ENCODE measurements around the gene SNTN. TPM values are rescaled to one million over a fixed set of nuclear protein-coding genes. Genes with fewer than 3 reads are reported as not detected.

Gene SNTN
- total RNA-seq (0.24 TPM in 1 of 2 replicates, not detected in the other), polyA plus RNA-seq (not detected in 2 replicates)

DNA sequence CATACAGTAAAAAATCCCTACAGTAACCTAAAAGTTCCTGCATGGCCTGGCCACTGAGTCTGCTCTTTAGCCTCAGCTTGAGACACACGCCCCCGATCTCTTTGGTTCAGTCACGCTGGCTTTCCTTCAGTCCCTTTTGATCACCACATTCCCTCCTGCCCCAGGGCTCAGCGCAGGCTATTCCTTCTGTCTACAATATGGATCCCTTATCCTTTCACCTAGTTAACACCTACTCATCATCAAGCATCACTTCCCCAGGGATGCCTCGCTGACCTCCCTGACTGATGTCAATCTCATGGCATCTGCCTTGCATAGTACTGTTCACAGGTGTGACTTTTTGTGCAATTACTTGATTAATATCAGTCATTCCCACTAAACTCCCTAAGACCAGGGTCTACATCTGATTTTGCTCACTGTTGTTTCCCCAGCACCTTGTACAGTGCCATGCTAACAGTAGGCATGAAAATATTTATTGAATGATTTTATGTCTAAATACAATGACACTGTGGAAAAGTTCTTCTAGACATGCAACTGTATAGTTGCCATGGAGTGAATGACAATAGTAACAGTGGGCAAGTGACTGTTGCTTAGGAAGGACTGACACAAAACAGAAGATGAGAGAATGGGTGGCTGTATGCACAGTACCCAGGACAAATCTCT, at the start of gene SNTN:
SNTN (plus strand) TSS at position 610 of the 660 bp plus-strand sequence; CDS start at position 623, 13 bp downstream.
- no peaks in the 10 kb centered on the region for H3K27me3 ChIP-seq
- no peaks in the 10 kb centered on the region for H3K4me1 ChIP-seq (ENCODE audit: low read depth)
- no peak within 1 kb of the TSS for H3K4me3 ChIP-seq
- H3K36me3 ChIP-seq, result no peaks in the 10 kb centered on the region
- TF ChIP-seq, protein P1, sequence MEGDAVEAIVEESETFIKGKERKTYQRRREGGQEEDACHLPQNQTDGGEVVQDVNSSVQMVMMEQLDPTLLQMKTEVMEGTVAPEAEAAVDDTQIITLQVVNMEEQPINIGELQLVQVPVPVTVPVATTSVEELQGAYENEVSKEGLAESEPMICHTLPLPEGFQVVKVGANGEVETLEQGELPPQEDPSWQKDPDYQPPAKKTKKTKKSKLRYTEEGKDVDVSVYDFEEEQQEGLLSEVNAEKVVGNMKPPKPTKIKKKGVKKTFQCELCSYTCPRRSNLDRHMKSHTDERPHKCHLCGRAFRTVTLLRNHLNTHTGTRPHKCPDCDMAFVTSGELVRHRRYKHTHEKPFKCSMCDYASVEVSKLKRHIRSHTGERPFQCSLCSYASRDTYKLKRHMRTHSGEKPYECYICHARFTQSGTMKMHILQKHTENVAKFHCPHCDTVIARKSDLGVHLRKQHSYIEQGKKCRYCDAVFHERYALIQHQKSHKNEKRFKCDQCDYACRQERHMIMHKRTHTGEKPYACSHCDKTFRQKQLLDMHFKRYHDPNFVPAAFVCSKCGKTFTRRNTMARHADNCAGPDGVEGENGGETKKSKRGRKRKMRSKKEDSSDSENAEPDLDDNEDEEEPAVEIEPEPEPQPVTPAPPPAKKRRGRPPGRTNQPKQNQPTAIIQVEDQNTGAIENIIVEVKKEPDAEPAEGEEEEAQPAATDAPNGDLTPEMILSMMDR (IDR thresholded peaks at IDR 0.05; ENCODE audit: low read depth, low read length), result no peak
- no peak for DNase-seq (ENCODE audit: low read depth in 1 of 2, low spot score in 1 of 2)
- no peaks in the 10 kb centered on the region for H3K9me3 ChIP-seq (ENCODE audit: low read depth)
- no peak within 1 kb of the TSS for H3K27ac ChIP-seq

DNA sequence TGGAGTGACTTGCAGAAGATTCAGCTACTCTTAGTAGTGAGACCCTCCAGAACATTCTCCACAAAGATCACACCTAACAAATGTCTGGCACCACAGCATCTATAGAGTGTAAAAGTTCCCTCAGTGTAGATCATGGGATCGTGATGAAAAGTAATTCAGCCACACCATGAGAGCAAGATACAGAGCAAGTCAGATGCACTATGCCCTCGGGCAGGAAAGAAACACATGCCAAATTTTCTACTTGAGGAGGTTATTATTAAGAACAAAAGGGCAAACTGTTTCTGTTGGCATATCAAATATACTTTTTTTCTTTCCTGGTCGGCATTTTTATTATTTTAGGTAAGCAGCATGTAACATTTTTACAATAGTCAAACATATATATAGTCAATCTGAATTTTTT, 44.8 kb upstream of the SNTN start:
- H3K36me3 ChIP-seq, result no peaks in the 10 kb centered on the region
- no peaks in the 10 kb centered on the region for H3K4me1 ChIP-seq (ENCODE audit: low read depth)
- no peaks in the 10 kb centered on the region for H3K9me3 ChIP-seq (ENCODE audit: low read depth)
- H3K27ac ChIP-seq, result no peak overlapping the region
- TF ChIP-seq, protein P1 (IDR thresholded peaks at IDR 0.05; ENCODE audit: low read depth, low read length), result no peak
- no peak for DNase-seq (ENCODE audit: low read depth in 1 of 2, low spot score in 1 of 2)
- H3K27me3 ChIP-seq, result no peaks in the 10 kb centered on the region
- no peak overlapping the region for H3K4me3 ChIP-seq

DNA sequence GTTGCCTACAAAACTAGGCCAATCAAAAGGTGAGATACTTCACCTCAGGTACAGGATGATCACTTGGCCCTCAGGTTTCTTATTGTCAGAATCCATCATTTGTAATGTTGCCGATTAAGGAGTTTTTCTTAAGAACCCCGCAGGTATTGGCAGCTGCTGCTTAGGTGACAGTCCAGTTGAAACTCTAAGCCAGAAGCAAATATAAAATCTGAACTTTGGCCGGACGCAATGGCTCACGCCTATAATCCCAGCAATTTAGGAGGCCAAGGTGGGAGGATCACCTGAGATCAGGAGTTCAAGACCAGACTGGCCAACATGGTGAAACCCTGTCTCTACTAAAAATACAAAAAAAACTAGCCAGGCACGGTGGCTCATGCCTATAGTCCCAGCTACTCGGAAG, 43.1 kb upstream of the SNTN start:
- no peak for DNase-seq (ENCODE audit: low read depth in 1 of 2, low spot score in 1 of 2)
- Histone ChIP-seq H3K27ac (no peak overlapping the region), H3K27me3 (no peaks in the 10 kb centered on the region), H3K4me1 (ENCODE audit: low read depth) (no peaks in the 10 kb centered on the region), H3K9me3 (ENCODE audit: low read depth) (no peaks in the 10 kb centered on the region), H3K36me3 (no peaks in the 10 kb centered on the region), H3K4me3 (no peak overlapping the region)
- TF ChIP-seq, protein P1 (IDR thresholded peaks at IDR 0.05; ENCODE audit: low read depth, low read length), result no peak

DNA sequence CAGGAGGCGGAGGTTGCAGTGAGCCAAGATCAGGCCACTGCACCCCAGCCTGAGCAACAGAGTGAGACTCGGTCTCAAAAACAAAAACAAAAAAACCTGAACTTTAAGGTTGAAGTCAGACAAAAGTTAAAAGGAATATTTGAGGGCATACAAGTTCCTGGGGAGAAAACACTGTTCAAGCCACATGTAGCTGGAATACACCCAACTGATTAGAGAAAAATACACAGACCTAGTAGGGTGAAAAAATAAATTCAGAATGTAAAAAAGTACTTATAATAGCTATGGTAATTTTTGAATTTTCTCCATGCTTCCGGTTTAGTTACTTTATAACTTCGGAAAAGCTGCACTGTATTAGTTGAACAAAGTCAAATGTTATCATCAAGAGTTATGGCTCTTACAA, 42.6 kb upstream of the SNTN start:
- H3K27ac ChIP-seq, result no peak overlapping the region
- no peaks in the 10 kb centered on the region for H3K4me1 ChIP-seq (ENCODE audit: low read depth)
- DNase-seq (ENCODE audit: low read depth in 1 of 2, low spot score in 1 of 2), result no peak
- no peaks in the 10 kb centered on the region for H3K36me3 ChIP-seq
- TF ChIP-seq, protein P1 (IDR thresholded peaks at IDR 0.05; ENCODE audit: low read depth, low read length), result no peak
- H3K27me3 ChIP-seq, result no peaks in the 10 kb centered on the region
- no peak overlapping the region for H3K4me3 ChIP-seq
- no peaks in the 10 kb centered on the region for H3K9me3 ChIP-seq (ENCODE audit: low read depth)

DNA sequence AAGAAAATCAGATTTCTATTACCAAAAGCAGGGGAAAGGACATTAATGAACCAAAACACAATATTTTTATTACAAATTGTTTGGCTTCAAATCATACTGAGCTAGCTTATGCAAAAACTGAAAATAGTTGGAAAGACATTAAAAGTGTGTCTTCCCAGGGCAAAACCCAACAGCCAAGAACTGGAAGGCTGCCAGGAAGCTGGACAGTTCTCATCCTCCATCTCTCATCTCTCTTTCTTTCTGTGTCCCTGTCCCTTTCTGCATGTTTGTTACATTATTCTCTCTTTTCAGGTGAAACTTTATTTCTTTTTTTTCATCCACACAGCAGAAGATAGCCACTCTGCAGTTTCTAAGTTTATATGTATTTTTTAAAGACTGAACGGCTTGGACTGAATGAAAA, 41.1 kb upstream of the SNTN start:
- no peak for DNase-seq (ENCODE audit: low read depth in 1 of 2, low spot score in 1 of 2)
- no peaks in the 10 kb centered on the region for H3K27me3 ChIP-seq
- no peaks in the 10 kb centered on the region for H3K4me1 ChIP-seq (ENCODE audit: low read depth)
- H3K27ac ChIP-seq, result no peak overlapping the region
- no peak overlapping the region for H3K4me3 ChIP-seq
- H3K9me3 ChIP-seq (ENCODE audit: low read depth), result no peaks in the 10 kb centered on the region
- no peaks in the 10 kb centered on the region for H3K36me3 ChIP-seq
- TF ChIP-seq, protein P1 (IDR thresholded peaks at IDR 0.05; ENCODE audit: low read depth, low read length), result no peak
